HepG2 (cell line): ENCODE data around the gene FSD1. TPM values are rescaled to one million over a fixed set of nuclear protein-coding genes. Genes with fewer than 3 reads are reported as not detected.
A peak's percentile ranks its signal among the peaks of the same experiment; 100 is the strongest.

Experiments used
- ASH2L ChIP-seq: fragments of 300-600, 200-600 bp; sonication (generic); IDR thresholded peaks from 2 replicates; pipeline ENCODE4 v1.7.0; 2017; ENCODE audit warnings: low read depth, mild to moderate bottlenecking, moderate library complexity, mixed read lengths, low read length; ENCODE audit not compliant: insufficient read length
- ERF ChIP-seq: IDR thresholded peaks from 2 replicates; pipeline ENCODE4 v1.6.1; 2018; ENCODE audit warnings: missing biosample characterization, missing genetic modification reagents
- LBX2 ChIP-seq: sonication (generic); formaldehyde crosslinking; IDR thresholded peaks from 2 replicates; pipeline ENCODE4 v1.5.0; 2020; ENCODE audit warnings: missing genetic modification reagents, mild to moderate bottlenecking, borderline replicate concordance
- MBNL3 ChIP-seq: fragments of 250-450 bp; sonication (Bioruptor Pico); conservative IDR thresholded peaks from 2 replicates; pipeline ENCODE4 v1.8.0; 2022; ENCODE audit warnings: mild to moderate bottlenecking, inconsistent platforms
- MXD3 ChIP-seq: IDR thresholded peaks from 2 replicates; pipeline ENCODE4 v1.6.1; 2016; ENCODE audit warnings: mild to moderate bottlenecking, missing biosample characterization, missing genetic modification reagents
- PATZ1 ChIP-seq: sonication (generic); formaldehyde crosslinking; IDR thresholded peaks from 2 replicates; pipeline ENCODE4 v1.4.0; 2020; ENCODE audit warnings: missing genetic modification reagents
- PCBP2 ChIP-seq: fragments of 200-400 bp; formaldehyde crosslinking; optimal IDR thresholded peaks from 2 replicates; pipeline ENCODE3; 2018; ENCODE audit warnings: low read length, low read depth; ENCODE audit not compliant: poor library complexity, severe bottlenecking
- RBM22 ChIP-seq: fragments of 200-400 bp; formaldehyde crosslinking; optimal IDR thresholded peaks from 2 replicates; pipeline ENCODE3; 2017; ENCODE audit warnings: mild to moderate bottlenecking, low read length, moderate library complexity
- RFX3 ChIP-seq: IDR thresholded peaks from 2 replicates; pipeline ENCODE4 v1.6.1; 2016; ENCODE audit warnings: missing biosample characterization, missing genetic modification reagents
- SRF ChIP-seq: IDR thresholded peaks from 2 replicates; pipeline ENCODE4 v1.6.1; 2011; ENCODE audit warnings: mild to moderate bottlenecking, low read depth, low read length, moderate library complexity
- TEF ChIP-seq: sonication (generic); formaldehyde crosslinking; IDR thresholded peaks from 2 replicates; pipeline ENCODE4 v1.5.0; 2020; ENCODE audit warnings: missing genetic modification reagents
- ZFP62 ChIP-seq: sonication (generic); formaldehyde crosslinking; IDR thresholded peaks from 2 replicates; pipeline ENCODE4 v1.4.0; 2020; ENCODE audit warnings: missing genetic modification reagents
- ZNF18 ChIP-seq: sonication (generic); formaldehyde crosslinking; IDR thresholded peaks from 2 replicates; pipeline ENCODE4 v1.8.0; 2022; ENCODE audit warnings: mild to moderate bottlenecking, missing genetic modification reagents; ENCODE audit not compliant: insufficient replicate concordance
- ZNF383 ChIP-seq: sonication (generic); formaldehyde crosslinking; IDR thresholded peaks from 2 replicates; pipeline ENCODE4 v1.4.0; 2020; ENCODE audit warnings: missing genetic modification reagents, mild to moderate bottlenecking, borderline replicate concordance
- ZNF687 ChIP-seq: sonication (generic); formaldehyde crosslinking; IDR thresholded peaks from 2 replicates; pipeline ENCODE4 v1.5.1; 2020; ENCODE audit warnings: mild to moderate bottlenecking, missing genetic modification reagents, moderate library complexity
- ZNF704 ChIP-seq: sonication (generic); formaldehyde crosslinking; IDR thresholded peaks from 2 replicates; pipeline ENCODE4 v1.8.1; 2023; ENCODE audit warnings: mild to moderate bottlenecking, inconsistent platforms, moderate library complexity, missing genetic modification reagents, borderline replicate concordance
- ZSCAN20 ChIP-seq: sonication (generic); formaldehyde crosslinking; IDR thresholded peaks from 2 replicates; pipeline ENCODE4 v1.4.0; 2020; ENCODE audit warnings: missing genetic modification reagents, mild to moderate bottlenecking, borderline replicate concordance
- polyA plus RNA-seq, 8 experiments: library from polyadenylated mRNA; depleted of rRNA in 3 of 8; stranded (reverse) in 7 of 8; unstranded in 1 of 8; fragments of >200 nt; fragmentation: Illumina TruSeq in 4 of 8; extraction: Trizol in 4 of 8; gene quantifications; 2 replicates each; pipeline versions ENCODE4 v1.2.1 to v1.2.3, GENCODE V29; 2011 to 2016; ENCODE audit warnings: low read depth in 4 of 8, missing spikeins in 1 of 8, mixed read lengths in 1 of 8; ENCODE audit not compliant: insufficient read depth in 1 of 8
- total RNA-seq, 5 experiments: library from RNA; depleted of rRNA; stranded (reverse); fragments of >200 nt; fragmentation: Illumina TruSeq; extraction: Trizol; gene quantifications; 2 replicates each; pipeline ENCODE4 v1.2.3, GENCODE V29; 2016; ENCODE audit warnings: low read depth in 1 of 5

Gene FSD1
- total and polyA plus RNA-seq, 2 of the 13 experiments (the other 11 are each of a cell fraction or from before 2014, with no cell fraction given): 0.29 to 0.66 TPM

- TF ChIP-seq ZNF704 (no peak), MXD3 (peak; percentile 74), ZSCAN20 (no peak), ASH2L (peak; percentile 40), LBX2 (CRISPR knock-in tag) (no peak), PATZ1 (peak; percentile 90; the same call in 1 of the 2 replicates), SRF (no peak), ERF (peak; percentile 99), ZNF383 (no peak), MBNL3 (no peak), ZFP62 (no peak), RBM22 (no peak), RFX3 (CRISPR knock-in tag) (peak; percentile 27; the same call in 1 of the 2 replicates), ZNF687 (CRISPR knock-in tag) (peak; percentile 99), TEF (CRISPR knock-in tag) (no peak), PCBP2 (no peak), ZNF18 (peak; percentile 79)
These were observed 6.1 kb downstream of the FSD1 start (continued) for GRCh38 chr19:4310247-4311121.
